Adrenal gland (tissue), 12 donors: ENCODE results near the gene WDR6. TPM values are rescaled to one million over a fixed set of nuclear protein-coding genes. Genes with fewer than 3 reads are reported as not detected.
A peak's percentile ranks its signal among the peaks of the same experiment; 100 is the strongest.

ENCODE experiments used
- DNase-seq, 7 donors: peaks; one replicate each; pipeline ENCODE4 v3.0.0-alpha.2; 2019 to 2020
- H3K27ac ChIP-seq, 5 donors: fragments of 200-600 bp; sonication (generic) in 4 of 5; 1 replicate in 3 of 5; 2 replicates in 2 of 5; pipeline versions ENCODE4 v1.5.1 to v1.8.0; 2016 to 2020; ENCODE audit warnings: mild to moderate bottlenecking in 1 of 5
- H3K27me3 ChIP-seq: fragments of 200-600 bp; 2 replicates; pipeline ENCODE4 v1.8.0; 2021
- H3K36me3 ChIP-seq, 2 donors: fragments of 200-600 bp; replicated peaks in 1 of 2; 1 replicate in 1 of 2; 2 replicates in 1 of 2; pipeline versions ENCODE4 v1.5.1 to v1.8.0; 2018 to 2022
- H3K4me1 ChIP-seq, 2 donors: fragments of 200-600 bp; replicated peaks in 1 of 2; 1 replicate in 1 of 2; 2 replicates in 1 of 2; pipeline versions ENCODE4 v1.5.1 to v1.8.0; 2018 to 2021
- H3K4me3 ChIP-seq, 4 donors: fragments of 200-600 bp; sonication (generic) in 3 of 4; one replicate each; pipeline ENCODE4 v1.5.1; 2016 to 2018
- H3K9me3 ChIP-seq, 3 donors: fragments of 200-600 bp; sonication (generic) in 1 of 3; replicated peaks in 1 of 3; 1 replicate in 2 of 3; 2 replicates in 1 of 3; pipeline versions ENCODE4 v1.5.1 to v1.8.0; 2016 to 2021
- CTCF ChIP-seq, 6 experiments: fragments of 450-650 bp in 4 of 6; fragments of 200-600 bp in 2 of 6; sonication (generic) in 1 of 6; IDR thresholded peaks; 1 replicate in 5 of 6; 2 replicates in 1 of 6; pipeline versions ENCODE4 v1.5.1 to v1.8.0; 2016 to 2021; ENCODE audit warnings: antibody characterized with exemption in 6 of 6, mild to moderate bottlenecking in 2 of 6, moderate library complexity in 1 of 6
- POLR2A ChIP-seq, 2 donors: fragments of 450-650 bp; IDR thresholded peaks; one replicate each; pipeline ENCODE4 v1.6.1; 2017; ENCODE audit warnings: antibody characterized with exemption in 2 of 2, mild to moderate bottlenecking in 2 of 2, moderate library complexity in 1 of 2
- WGBS, 4 donors: extraction: QIAGEN DNeasy Blood & Tissue Kit in 2 of 4; methylation state at CpG; one replicate each; pipeline versions ENCODE4 v1.1.5 to v1.1.7; 2013 to 2017; 5-methylcytosine and 5-hydroxymethylcytosine counted together
- intact Hi-C, 2 donors: fragments of 100-400 bp; cut with DNase I; formaldehyde crosslinking; loops; one replicate each; pipeline versions ENCODE4 v1.14.1 to v1.15.0; 2022 to 2023
- polyA plus RNA-seq, 3 donors: library from polyadenylated mRNA; stranded (reverse); fragments of 200-250 nt in 2 of 3; fragments of 350-450 nt in 1 of 3; fragmentation: Illumina TruSeq in 1 of 3; extraction: RNeasy Lipid Tissue Mini Kit (QIAGEN cat#74804) in 1 of 3; gene quantifications; one replicate each; pipeline ENCODE4 v1.2.3, GENCODE V29; 2013 to 2014
- total RNA-seq, 9 donors: library from RNA; depleted of rRNA in 4 of 9; stranded (reverse); fragments of >200 nt in 4 of 9; fragments of 120-200 nt in 1 of 9; fragmentation: NEBNext Ultra II Directional in 1 of 9; extraction: Animal tissue kit (Norgen Biotek cat#: 25700) in 1 of 9; gene quantifications; one replicate each; pipeline versions ENCODE4 v1.1.0 to v1.2.4, GENCODE V29; 2013 to 2023
- donor health status: healthy with polysubstance abuse.
- donor health status: Bipolar disorder and iron deficiency.
- donor health status: DM: yes; HTN: yes; CAD: no.
- donor health status: DM: no; HTN: no; CAD: no.
- donor health status: DM: no; HTN: no; CAD: no.
- donor health status: DM: yes; HTN: yes; CAD: no.

The WDR6 gene
- total and polyA plus RNA-seq, 12 donors: 86.0 to 699 (median 177) TPM

GRCh38 chr3:49013113-49013737 is 6.0 kb downstream of the WDR6 start:
- peaks cover 0 to 42% of the 10 kb centered on the region in 2 donors for H3K36me3 ChIP-seq
- TF ChIP-seq POLR2A (IDR thresholded peaks at IDR 0.05) (no peak), CTCF (IDR thresholded peaks at IDR 0.05) (no peak)
- no peaks in the 10 kb centered on the region for H3K27me3 ChIP-seq
- DNase-seq: peak in 1 of 7 donors; percentile 21
- 81 to 88% (median 83%) methylated on average over 10 to 19 of the region's 19 CpGs for WGBS, 4 donors
- no peaks in the 10 kb centered on the region for H3K9me3 ChIP-seq
- peak overlapping the region in 3 of 5 donors; percentile 32 to 64 (median 58) for H3K27ac ChIP-seq
- H3K4me3 ChIP-seq: no peak overlapping the region
- intact Hi-C loops: no loop called here
- peaks cover 23 to 37% of the 10 kb centered on the region in 2 donors for H3K4me1 ChIP-seq

GRCh38 chr3:49013738-49014660 is 6.8 kb downstream of the WDR6 start:
- intact Hi-C loops: no loop called here
- peaks cover 22 to 34% of the 10 kb centered on the region in 2 donors for H3K4me1 ChIP-seq
- H3K27me3 ChIP-seq: no peaks in the 10 kb centered on the region
- H3K4me3 ChIP-seq: no peak overlapping the region
- WGBS, 4 donors: 82 to 92% (median 87%) methylated on average over 16 to 24 of the region's 24 CpGs
- peak in 1 of 7 donors; percentile 47 for DNase-seq
- no peak overlapping the region for H3K27ac ChIP-seq
- peaks cover 0 to 42% of the 10 kb centered on the region in 2 donors for H3K36me3 ChIP-seq
- no peaks in the 10 kb centered on the region for H3K9me3 ChIP-seq
- TF ChIP-seq POLR2A (IDR thresholded peaks at IDR 0.05) (no peak), CTCF (IDR thresholded peaks at IDR 0.05) (peak; percentile 10 to 50 (median 36))

GRCh38 chr3:49015072-49015471 is 7.9 kb downstream of the WDR6 start:
- Histone ChIP-seq H3K36me3 (peaks cover 0 to 42% of the 10 kb centered on the region in 2 donors), H3K27me3 (no peaks in the 10 kb centered on the region), H3K4me3 (no peak overlapping the region), H3K27ac (no peak overlapping the region), H3K9me3 (no peaks in the 10 kb centered on the region), H3K4me1 (peaks cover 26 to 45% of the 10 kb centered on the region in 2 donors)
- no peak for TF ChIP-seq CTCF (IDR thresholded peaks at IDR 0.05)
- TF ChIP-seq POLR2A (IDR thresholded peaks at IDR 0.05): no peak
- DNase-seq: no peak
- WGBS, 4 donors: 64 to 77% (median 73%) methylated on average over 3 to 8 of the region's 8 CpGs
- intact Hi-C loops: no loop called here

- 74 to 88% (median 83%) methylated on average over 4 to 6 of the region's 6 CpGs for WGBS, 4 donors
- no peak for TF ChIP-seq POLR2A (IDR thresholded peaks at IDR 0.05)
- Histone ChIP-seq H3K27me3 (no peaks in the 10 kb centered on the region), H3K36me3 (peaks cover 0 to 42% of the 10 kb centered on the region in 2 donors), H3K4me1 (peaks cover 32 to 52% of the 10 kb centered on the region in 2 donors), H3K4me3 (no peak overlapping the region), H3K27ac (no peak overlapping the region), H3K9me3 (no peaks in the 10 kb centered on the region)
- no peak for DNase-seq
- intact Hi-C loops: no loop called here
These were observed 8.6 kb downstream of the WDR6 start for GRCh38 chr3:49015765-49016164.
